CD4-positive, alpha-beta T cell treated with Interleukin-15 for 1 hour (primary cell): ENCODE measurements around the gene DUSP22.
A peak's percentile ranks its signal among the peaks of the same experiment; 100 is the strongest.
"Not testable (repeated sequence)": the region's sequence is repeated elsewhere in the genome, so short reads cannot be mapped to it uniquely, and the experiment has no call there.

Experiments used
- DNase-seq: peaks from one replicate; pipeline ENCODE4 v3.0.0-alpha.2; 2020

DUSP22 gene

GRCh38 chr6:280775-281468 lies 11.4 kb upstream of the DUSP22 start:
- no peak for DNase-seq

GRCh38 chr6:281469-282103 lies 10.7 kb upstream of the DUSP22 start:
- no peak for DNase-seq

- DNase-seq, result no peak
These were observed 10.0 kb upstream of the DUSP22 start for GRCh38 chr6:282177-282866.

- DNase-seq, result no peak
These were observed 9.3 kb upstream of the DUSP22 start for GRCh38 chr6:282867-283416.

GRCh38 chr6:284486-284885 lies 7.8 kb upstream of the DUSP22 start:
- DNase-seq, result no peak

- no peak for DNase-seq
These were observed 7.1 kb upstream of the DUSP22 start for GRCh38 chr6:285030-285771.

GRCh38 chr6:285902-286301 lies 6.4 kb upstream of the DUSP22 start:
- not testable (repeated sequence) for DNase-seq

- no peak for DNase-seq
These were observed 5.4 kb upstream of the DUSP22 start for GRCh38 chr6:286681-287488.

- DNase-seq, result no peak
These were observed 4.8 kb upstream of the DUSP22 start for GRCh38 chr6:287489-287860.

- no peak for DNase-seq
These were observed 3.4 kb upstream of the DUSP22 start for GRCh38 chr6:288866-289265.

- DNase-seq, result no peak
These were observed 2.0 kb upstream of the DUSP22 start for GRCh38 chr6:290111-290922.

GRCh38 chr6:291204-291696 lies 1.0 kb upstream of the DUSP22 start:
- no peak for DNase-seq

- peak; percentile 89 for DNase-seq
These were observed 362 bp downstream of the DUSP22 start for GRCh38 chr6:292506-293192.

GRCh38 chr6:293193-294174 lies 1.2 kb downstream of the DUSP22 start:
- peak; percentile 52 for DNase-seq

- DNase-seq, result no peak
These were observed 2.6 kb downstream of the DUSP22 start for GRCh38 chr6:294656-295565.

- DNase-seq, result no peak
These were observed 4.2 kb downstream of the DUSP22 start for GRCh38 chr6:296151-297122.
